HG03460 (cell line): ENCODE results near the gene NISCH.

ENCODE experiments used
- ATAC-seq: cut with Tn5 transposase; IDR thresholded peaks from one replicate; pipeline ENCODE4 v1.9.1; 2021; ENCODE audit not compliant: unreplicated experiment

Gene NISCH

DNA sequence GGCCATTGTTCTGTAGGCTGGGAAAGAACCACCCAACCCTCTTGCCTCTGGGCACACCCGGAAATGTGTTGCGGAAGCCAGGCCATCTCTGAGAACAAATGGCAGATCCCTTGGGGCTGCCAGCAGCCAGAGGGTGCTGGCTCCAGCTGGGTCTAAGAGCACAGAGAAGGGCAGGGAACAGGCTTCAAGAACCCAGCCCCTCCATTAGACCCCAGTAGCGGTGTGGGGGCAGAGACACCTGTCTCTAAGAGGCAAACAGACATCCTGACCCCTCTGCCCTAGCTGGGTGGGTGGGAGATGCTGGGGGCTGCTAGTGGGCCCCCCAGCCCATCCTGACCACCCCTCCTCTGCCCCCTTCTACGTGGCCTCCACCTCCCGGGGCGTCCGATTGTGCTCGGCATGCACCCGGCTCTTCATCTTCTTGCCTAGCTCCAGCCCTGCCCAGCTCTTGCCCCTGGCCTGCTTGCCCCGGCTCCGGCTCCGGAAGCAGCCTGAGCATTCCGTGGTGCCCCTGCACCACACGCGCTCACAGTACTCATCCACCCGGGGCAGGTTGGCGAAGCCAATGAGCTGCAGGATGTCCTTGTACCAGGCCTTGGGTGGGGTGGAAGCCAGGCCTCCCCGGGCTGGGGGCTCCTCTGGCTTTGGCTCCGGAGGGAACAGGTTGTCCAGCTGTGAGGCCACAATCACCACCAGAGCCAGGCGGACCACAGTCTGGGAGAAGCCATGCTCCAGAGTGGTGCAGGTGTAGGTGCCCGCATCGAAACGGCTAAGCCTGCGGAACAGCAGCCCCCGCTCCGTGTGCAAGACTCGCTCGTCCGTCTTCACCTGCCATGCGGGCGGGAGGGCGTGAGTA lies 19.9 kb upstream of the NISCH start:
- ATAC-seq, result no peak

DNA sequence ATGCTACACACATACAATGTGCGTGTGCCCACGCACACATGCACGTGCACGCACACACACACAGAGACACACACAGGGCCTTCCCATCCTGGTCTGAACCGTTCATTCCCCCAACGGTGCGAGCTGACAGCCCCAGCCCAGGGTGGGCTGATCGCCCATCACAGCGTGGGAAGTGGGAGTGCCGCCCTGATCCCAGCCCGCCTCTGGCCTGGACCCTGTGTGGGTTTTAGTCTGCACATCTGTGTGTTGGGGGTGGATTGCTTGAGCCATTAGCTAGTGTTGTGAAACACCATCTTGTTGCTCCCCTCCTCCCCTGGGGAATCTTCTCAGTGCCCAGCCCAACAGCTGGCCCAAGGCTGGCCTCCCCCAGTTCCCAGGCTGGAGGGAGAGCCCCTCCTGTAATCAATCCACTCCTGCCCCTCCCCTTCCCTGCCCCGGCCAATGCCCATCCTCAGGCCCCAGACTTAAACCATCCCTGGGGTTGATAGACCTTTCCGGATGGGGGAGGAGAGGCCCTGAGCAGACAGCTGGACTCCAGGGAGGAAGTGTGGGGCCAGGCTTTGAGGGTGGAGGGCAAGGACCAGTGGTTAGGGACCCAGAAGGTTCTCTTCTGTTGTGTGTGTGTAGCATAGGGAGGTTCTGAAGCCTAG lies 18.8 kb upstream of the NISCH start:
- ATAC-seq, result no peak

DNA sequence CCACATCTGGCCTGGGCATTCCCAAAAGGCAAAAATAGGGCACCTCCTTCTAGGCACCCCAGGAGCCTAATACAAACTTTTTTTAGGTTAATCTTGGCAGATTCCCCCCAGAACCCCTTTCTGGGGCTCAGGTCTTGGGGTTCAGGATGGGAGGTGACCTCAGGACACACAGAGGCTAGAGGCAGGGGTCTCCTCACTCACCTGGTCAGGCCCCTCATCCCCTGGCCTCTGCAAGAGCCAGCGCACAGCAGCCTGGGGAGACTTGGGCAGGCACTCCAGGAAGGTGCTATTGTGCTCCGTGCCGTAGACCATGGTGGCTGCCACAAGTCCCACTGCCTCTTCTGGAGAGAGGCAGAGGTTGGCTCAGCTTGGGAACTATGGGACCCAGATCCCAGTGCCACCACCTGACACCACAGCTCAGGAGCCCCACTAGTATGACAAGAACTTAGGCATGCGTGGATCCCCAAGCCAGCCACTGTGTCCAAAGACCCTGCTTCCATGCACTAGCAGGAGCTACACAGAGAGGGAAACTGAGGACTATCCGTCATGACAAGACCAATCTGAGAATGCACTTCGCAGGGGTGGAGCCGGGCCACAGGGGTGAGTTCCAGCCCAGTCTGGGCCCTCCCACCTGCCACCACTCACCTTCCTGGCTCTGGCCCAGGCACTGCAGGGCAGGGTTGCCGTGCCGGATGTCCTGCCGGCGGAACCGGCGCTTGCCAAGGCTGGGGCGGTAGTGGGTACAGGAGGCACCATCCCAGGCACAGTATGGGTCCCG lies 17.9 kb upstream of the NISCH start:
- ATAC-seq, result no peak

DNA sequence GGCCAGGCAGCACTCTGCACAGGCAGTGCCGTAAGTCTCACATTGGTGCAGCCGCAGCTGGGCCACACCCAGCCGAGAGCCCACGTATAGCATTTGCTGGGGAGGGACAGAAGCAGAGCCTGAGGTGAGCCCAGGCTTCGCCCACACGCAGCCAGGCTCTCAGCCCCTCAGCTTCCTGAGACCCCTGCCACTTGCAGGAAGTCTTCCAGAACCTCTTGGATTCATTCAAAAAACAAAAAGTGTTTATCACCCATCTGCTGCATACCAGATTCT lies 17.4 kb upstream of the NISCH start:
- ATAC-seq, result no peak

DNA sequence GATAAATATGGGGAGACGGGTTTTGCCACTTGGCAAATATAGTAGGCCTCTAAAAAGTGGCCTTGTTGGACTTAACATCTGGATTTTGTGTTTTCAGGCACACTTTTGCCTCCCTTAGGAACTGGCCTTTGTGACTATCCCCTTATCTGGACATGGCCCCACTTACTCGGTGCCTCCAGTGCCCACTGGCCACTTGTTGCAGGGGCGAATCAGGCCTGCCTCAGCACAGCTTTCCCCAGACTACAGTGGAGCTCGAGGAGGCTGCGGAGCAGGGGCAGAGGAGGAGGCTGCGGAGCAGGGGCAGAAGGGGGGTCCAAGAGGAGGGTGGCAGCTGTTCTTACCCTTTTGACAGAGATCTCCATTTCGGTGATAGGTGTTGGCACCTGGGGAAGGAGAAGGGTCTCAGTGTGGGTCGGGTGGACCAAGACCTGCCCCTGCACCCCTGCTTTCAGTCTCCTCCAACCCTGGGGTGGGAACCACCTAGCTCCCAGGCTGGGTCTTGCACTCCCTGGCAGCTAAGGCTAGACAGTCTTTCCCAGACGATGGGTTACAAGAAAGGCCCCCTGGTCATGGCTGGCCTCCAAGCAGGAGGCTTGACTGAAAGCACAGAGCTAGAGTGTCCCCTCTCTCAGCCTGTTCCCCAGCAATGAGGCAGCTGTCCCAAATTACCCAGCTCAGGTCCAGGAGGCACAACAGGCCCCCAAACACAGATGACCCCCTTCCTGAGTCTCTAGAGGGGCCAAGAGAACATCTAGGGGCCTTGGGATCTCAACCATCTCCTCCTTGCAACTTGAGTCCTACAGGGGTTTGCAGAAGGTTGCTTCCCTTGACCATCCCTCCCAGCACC lies 16.6 kb upstream of the NISCH start:
- no peak for ATAC-seq

DNA sequence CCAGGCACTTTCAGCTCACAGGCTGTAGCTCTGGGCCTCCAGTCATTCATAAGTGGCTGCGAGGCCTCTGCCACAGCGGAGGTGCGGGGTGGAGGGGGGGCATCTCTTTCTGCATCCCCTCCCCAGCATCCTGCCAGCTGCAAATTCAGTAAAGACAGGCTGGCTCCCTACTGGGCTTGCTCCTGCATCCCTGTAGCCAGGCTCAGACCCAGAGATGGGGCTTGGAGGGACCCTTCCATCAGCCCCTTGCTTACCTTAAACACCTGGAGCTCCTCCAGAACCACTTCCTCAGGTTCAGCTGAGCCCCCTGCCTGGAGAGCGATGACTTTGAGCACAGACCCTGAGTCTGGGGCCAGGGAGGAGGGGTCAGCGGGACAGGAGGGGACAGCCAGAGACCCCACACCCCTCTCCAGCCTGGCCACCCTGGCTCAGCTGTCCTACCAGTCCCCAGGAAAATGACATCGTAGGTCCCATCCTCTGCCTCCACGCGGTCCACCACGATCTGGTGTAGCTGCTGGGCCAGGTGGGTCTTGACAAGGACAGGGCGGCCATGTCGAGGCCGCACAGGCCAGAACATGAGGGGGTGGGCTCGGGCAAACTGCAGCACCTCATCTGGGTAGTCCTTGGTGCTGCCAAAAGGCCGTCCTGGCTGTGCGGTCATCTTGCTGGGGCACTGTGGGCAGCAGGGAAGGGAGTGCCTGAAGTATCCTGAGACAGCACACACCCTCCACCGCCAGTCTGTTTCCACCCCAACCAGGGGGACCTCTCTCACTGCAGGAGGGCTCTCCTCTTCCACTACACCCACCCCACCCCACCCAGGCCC lies 15.8 kb upstream of the NISCH start:
- ATAC-seq, result no peak

DNA sequence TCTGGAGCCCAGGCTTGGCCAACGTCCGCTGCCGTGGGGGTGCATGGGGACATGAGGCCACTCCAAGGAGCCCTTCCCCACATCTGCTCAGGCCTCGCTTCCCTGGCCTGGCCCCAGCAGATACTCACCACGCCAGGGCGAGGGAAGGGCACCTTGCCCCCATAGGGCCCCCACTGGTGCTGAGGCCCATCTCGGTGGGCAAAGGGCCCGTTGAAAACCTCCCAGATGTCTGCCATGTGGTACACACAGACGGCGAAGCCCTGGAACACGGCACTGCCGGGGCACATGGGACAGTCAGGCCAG lies 15.2 kb upstream of the NISCH start:
- no peak for ATAC-seq

DNA sequence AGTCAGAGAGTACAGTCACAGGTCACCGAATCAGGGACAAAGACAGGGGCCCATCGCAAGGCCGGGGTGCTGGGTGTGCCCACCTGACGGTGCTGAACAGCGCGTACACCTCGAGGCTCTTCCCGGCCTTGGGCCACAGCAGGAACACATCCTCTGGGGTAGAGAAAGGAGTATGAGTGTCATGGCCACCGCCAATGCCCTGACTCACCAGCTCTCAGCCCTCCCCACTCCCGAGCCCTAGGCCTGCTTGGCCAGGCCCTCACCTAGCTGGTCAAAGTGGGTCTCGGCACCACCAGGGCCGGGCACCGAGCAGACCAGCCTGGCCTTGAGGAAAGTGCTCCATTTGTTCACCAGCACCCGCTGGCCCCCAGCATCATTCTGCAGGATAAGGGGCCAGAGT lies 14.7 kb upstream of the NISCH start:
- no peak for ATAC-seq

DNA sequence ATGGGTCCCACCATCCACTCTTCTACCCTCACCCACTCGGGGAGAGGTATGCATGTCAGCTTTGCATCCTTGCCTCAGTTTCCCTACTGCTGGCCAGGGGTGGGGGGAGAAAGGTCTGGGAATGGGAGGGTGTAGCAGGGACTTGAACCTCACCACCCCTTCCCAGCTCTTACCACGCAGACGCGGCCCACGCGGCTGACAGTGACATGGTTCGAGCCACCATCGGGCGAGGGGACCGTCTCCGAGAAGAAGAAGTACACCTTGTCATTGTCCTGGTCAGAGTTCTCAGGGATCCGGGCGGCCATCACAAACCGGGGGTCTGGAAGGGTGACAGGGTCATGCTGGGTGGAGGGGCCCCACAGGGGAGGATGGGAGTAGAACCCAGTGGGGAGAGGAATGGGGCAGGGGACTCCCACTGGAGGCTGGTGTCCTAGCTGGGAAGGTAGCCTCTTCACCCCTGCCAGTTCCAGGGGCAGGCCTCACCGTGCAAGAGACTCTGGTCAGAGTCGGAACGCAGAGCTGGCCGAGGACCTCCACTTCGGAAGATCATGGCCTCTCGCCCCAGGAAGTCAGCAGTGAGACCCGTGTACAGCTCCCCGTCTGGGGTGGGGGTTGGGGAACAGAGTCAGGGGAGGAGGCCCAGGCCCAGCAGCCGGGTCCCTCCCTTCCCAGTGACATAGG lies 14.2 kb upstream of the NISCH start:
- no peak for ATAC-seq

DNA sequence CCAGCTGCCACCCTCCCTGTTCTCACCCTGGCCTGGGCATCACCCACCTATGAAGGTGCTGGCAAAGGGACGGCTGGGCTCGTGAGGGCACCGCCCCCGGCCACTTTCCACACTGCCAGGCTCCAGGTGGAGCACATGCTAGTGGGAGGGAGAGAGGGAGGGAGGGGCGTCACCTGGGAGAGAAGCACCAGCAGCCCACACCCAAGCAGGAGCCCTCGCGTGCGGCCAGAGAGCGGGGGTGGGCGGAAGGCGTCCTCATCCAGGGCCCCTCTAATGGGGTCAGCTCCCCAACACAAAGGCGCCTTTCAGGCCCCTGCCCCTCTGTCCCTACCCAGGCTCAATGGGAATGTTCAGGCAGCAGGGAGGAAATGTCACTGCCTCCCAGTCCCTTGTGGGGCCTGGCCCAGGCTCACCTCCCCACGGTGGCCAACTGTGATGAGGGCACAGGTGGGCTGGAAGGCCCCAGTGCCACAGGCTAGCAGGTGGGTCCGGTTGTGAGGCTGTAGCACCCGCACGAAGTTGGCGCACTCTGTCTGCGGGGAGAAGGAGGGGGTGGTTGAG lies 13.6 kb upstream of the NISCH start:
- ATAC-seq, result no peak

DNA sequence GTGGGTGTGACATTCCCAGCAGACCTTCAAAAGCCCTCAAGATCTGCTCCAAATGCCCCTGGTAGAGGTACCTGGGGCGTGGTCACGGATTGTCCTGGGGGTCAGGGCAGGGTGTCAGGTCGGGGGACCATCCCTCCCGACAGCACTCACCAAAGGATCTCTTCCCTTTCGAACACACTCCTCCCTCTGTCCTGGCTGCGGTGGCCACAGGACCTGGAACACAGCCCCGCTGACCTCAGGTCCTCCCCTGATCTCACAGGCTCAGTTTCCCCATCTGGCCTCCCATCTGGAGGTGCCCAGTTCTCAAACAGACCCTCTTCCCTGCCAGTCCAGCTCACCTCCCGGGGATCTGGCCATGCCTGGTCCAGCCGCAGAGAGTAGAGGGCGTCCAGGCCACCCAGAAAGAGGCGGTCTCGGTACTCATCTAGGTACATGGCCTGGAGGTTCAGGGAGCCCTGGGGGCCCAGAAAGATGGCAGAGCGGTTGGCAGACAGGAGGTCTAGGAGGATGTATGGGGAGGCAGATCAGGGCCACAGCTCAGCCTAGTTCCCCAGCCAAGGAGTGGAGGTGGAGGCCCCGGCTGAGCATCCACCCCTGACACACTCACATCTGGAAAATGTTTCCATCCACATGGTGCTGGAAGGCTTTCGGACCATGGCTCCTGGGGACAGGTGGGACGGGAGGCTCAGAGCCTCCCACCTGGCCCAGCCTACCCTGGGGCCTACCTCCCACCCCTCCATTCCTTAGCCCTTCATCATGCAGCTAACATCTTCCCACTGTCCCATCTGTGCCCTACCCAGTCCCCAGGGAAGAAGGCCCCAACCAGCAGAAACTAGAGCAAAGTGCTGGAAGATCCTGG lies 12.8 kb upstream of the NISCH start:
- no peak for ATAC-seq

DNA sequence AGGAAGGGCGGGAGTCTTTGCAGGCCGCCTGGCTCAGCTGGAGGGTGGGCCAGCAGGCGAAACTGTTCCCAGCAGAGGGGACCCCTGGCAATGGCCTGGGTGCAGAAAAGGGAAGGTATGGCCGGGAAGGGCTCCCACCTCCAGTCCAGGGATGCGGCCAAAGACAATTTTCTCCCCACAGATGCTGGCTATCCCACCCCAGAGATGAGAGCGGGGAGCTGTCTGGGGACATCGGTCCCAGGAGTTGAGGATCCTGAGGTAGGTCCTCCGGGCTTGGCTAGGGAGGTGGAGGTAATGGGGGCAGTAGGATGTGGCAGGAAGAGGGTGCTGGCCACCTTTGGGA lies 12.2 kb upstream of the NISCH start:
- no peak for ATAC-seq

DNA sequence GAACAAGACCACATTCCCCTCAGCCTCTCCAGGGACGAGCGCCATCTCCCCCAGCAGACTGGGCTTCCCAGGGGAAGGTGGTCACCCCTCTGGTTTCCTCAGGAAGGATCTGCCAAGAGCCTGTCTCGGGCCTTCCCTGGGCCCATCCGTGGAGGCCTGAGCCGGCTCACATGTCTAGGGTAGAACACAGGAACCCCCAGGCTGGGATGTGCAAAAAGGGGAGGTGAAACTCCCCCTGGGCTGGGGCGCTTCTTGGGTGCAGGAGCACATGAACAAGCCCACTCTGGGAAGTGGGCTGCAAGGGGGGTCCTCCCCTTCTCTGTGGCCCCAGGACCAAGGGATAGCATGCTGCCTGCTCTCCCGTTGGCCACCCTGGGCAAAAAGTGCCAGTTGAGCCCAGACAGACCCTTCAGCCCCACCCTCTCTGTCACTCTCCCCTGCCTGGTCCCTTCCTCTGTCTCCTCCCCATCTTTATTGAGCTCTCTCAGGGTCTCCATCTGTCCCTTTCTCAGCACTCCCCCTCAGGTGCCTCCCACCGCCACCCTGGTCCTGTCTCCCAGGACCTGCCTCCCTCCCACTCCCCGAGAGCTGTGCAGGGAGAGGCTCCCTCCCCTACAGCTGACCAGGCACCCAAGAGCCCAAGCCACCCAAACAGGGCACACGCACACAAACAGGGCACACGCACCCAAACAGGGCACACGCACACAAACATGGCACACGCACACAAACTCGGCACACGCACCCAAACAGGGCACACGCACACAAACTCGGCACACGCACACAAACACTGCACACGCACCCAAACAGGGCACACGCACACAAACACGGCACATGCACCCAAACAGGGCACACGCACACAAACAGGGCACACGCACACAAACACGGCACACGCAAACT lies 11.4 kb upstream of the NISCH start:
- ATAC-seq, result no peak

DNA sequence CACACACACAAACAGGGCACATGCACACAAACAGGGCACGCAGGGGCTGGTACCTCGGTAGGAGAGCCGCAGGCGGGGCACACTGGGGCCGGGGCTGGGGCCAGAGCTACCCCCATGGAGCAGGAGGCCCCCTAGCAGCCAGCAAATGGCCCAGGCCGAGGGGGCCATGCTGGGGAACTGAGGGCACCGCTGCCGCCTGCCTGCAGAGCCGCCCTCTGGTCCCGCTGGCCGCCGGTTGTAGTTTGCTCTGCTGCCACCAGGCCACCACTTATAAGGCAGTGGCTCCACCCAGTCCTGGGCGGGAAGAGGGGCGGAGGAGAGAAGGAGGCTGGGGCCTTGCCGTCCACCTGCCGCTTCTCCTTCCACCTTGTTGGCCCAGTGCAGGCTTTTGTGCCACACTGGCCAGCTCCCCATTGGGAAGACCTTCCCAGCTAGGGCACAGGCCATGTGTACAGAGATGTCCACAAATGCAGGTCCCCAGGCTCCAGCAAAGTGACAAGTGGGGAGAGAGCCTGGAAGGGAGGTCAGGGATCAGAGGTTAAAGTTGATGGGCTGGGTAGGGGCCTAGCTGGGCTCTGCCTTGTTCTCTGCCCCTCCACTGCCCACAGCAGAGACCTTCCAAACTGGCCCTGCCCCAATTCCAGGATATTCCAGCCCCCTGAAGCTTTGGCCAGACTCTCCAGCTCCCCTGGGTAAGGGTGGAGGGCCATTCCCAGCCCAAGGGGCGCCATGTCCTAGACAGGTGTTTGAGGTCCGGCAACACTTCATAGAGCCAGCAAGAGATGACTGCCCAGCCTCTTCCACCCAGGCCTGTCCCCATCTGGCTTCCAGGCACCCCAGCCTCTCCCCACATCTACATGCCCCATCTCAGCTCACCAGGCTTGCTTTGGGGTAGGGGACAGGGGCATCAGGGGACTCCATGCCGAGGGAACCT lies 10.3 kb upstream of the NISCH start, which contains the start of gene SEMA3G:
Gene SEMA3G (minus strand): TSS at position 244 of the 934 bp plus-strand sequence. CDS start 76 bp downstream, at position 168.
- peak; percentile 64 for ATAC-seq

DNA sequence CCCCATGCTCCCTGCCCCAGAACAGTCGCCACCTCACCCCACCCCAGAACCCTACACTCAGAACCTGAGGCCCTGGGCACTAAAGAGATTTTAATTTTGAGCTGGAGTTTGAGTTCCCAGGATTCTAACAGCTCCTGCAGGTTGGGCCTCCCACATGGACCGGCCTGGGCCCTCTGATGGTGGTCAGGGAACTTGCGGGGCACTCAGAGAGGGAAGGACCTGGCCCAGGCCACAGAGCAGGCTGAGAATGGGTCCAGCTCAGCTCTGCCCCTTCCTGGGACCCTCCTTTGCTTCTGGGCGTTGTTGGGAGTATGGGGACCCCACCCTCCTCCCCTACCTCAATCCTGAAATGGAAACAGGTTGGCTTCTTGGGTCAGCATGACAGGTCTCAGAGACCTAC lies 9.4 kb upstream of the NISCH start:
- ATAC-seq, result no peak

DNA sequence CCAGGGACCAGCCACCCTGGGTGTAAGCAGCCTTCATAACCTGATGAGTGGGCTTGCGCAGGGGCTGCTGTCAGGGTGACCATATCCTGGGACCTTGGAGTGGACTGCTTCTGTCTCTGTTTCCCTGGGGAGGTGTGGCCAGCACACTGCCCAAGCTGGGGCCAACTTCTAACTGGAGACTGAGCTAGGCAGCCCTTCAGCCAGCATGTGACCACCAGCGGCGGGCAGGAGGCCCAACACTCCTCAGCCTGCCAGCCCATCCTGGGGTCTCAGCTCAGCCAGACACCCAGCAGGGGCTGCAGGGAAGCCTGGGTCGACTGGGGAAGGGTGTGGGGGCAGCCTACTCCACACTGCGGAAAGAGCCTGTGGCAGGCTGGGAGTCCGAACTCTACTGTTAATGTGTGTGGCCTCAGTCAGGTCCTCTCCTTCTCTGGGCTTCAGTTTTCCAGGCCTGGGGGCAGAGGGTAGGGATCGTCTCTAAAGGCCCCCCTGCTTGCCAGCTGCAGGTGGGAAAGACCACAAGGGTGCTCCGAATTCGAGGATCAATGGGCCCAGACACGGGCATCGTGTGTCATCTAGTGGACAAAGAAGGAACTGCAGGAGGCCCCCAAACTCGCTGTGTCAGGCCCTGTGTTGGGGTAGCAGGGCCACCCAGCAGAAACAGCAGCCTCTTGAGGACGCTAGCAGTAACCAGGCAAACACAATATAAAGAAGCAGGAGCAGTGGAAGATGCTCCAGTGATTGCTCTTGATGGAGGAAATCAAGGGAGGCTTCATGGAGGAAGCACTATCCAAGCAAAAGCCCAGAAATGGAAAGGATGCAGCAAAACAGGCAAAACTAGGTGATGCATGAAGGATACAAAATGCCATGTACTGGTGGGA lies 8.5 kb upstream of the NISCH start:
- ATAC-seq, result peak; percentile 50
